ENCODE results near the gene MAF.
A peak's percentile ranks its signal among the peaks of the same experiment; 100 is the strongest.

The MAF gene

GRCh38 chr16:79612207-79612606, 11.7 kb upstream of the MAF start:
- DNase-seq (ENCODE audit: low read depth in 2 of 2), result no peak

- DNase-seq (ENCODE audit: low read depth in 2 of 2), result no peak
Measured at GRCh38 chr16:79610771-79611170, 10.2 kb upstream of the MAF start.

- DNase-seq (ENCODE audit: low read depth in 2 of 2), result no peak
Measured at GRCh38 chr16:79609861-79610260, 9.3 kb upstream of the MAF start.

GRCh38 chr16:79608976-79609375, 8.4 kb upstream of the MAF start:
- DNase-seq (ENCODE audit: low read depth in 2 of 2), result no peak

GRCh38 chr16:79607587-79607986, 7.0 kb upstream of the MAF start:
- no peak for DNase-seq (ENCODE audit: low read depth in 2 of 2)

GRCh38 chr16:79605999-79606398, 5.5 kb upstream of the MAF start:
- DNase-seq (ENCODE audit: low read depth in 2 of 2), result no peak

- no peak for DNase-seq (ENCODE audit: low read depth in 2 of 2)
Measured at GRCh38 chr16:79603055-79603454, 2.5 kb upstream of the MAF start.

- DNase-seq (ENCODE audit: low read depth in 2 of 2), result no peak
Measured at GRCh38 chr16:79602628-79603014, 2.1 kb upstream of the MAF start.

- DNase-seq (ENCODE audit: low read depth in 2 of 2), result peak; percentile 68 to 71
Measured at GRCh38 chr16:79601931-79602627, 1.5 kb upstream of the MAF start.

GRCh38 chr16:79601092-79601930, 774 bp upstream of the MAF start:
- no peak for DNase-seq (ENCODE audit: low read depth in 2 of 2)

GRCh38 chr16:79599837-79600637, 500 bp downstream of the MAF start:
- DNase-seq (ENCODE audit: low read depth in 2 of 2), result no peak

GRCh38 chr16:79599256-79599836, 1.2 kb downstream of the MAF start:
- DNase-seq (ENCODE audit: low read depth in 2 of 2), result no peak

- no peak for DNase-seq (ENCODE audit: low read depth in 2 of 2)
Measured at GRCh38 chr16:79598348-79599181, 2.0 kb downstream of the MAF start.

GRCh38 chr16:79598063-79598347, 2.5 kb downstream of the MAF start:
- DNase-seq (ENCODE audit: low read depth in 2 of 2), result no peak

- DNase-seq (ENCODE audit: low read depth in 2 of 2), result no peak
Measured at GRCh38 chr16:79597277-79598062, 3.1 kb downstream of the MAF start.

- no peak for DNase-seq (ENCODE audit: low read depth in 2 of 2)
Measured at GRCh38 chr16:79595931-79596450, 4.5 kb downstream of the MAF start.

GRCh38 chr16:79595231-79595641, 5.3 kb downstream of the MAF start:
- DNase-seq (ENCODE audit: low read depth in 2 of 2), result no peak

GRCh38 chr16:79593754-79594153, 6.8 kb downstream of the MAF start:
- no peak for DNase-seq (ENCODE audit: low read depth in 2 of 2)

- no peak for DNase-seq (ENCODE audit: low read depth in 2 of 2)
Measured at GRCh38 chr16:79593074-79593531, 7.4 kb downstream of the MAF start.

GRCh38 chr16:79592186-79592585, 8.4 kb downstream of the MAF start:
- DNase-seq (ENCODE audit: low read depth in 2 of 2), result no peak
